Cortex of kidney (tissue), 1 donor: ENCODE results near the gene UNC13D.
"Not testable (repeated sequence)": the region's sequence is repeated elsewhere in the genome, so short reads cannot be mapped to it uniquely, and the experiment has no call there.

ENCODE experiments used
- DNase-seq: peaks from one replicate; lab custom pipeline; 2025; lab: John Stamatoyannopoulos, UW

Gene UNC13D

GRCh38 chr17:75843577-75844529 lies at the start of gene UNC13D:
TSS of gene UNC13D (minus strand) at chr17:75844404. CDS start at chr17:75844337, 67 bp downstream.
- DNase-seq, result no peak

- no peak for DNase-seq
Measured at GRCh38 chr17:75893305-75894048, 49.3 kb upstream of the UNC13D start.

- DNase-seq, result no peak
Measured at GRCh38 chr17:75892556-75893224, 48.5 kb upstream of the UNC13D start.

- DNase-seq, result no peak
Measured at GRCh38 chr17:75891605-75892555, 47.7 kb upstream of the UNC13D start.

GRCh38 chr17:75891022-75891604 lies 46.9 kb upstream of the UNC13D start:
- DNase-seq, result no peak

GRCh38 chr17:75889454-75889853 lies 45.2 kb upstream of the UNC13D start:
- no peak for DNase-seq

GRCh38 chr17:75888484-75888883 lies 44.3 kb upstream of the UNC13D start:
- DNase-seq, result no peak

- not testable (repeated sequence) for DNase-seq
Measured at GRCh38 chr17:75885860-75886259, 41.7 kb upstream of the UNC13D start.

- no peak for DNase-seq
Measured at GRCh38 chr17:75885431-75885830, 41.2 kb upstream of the UNC13D start.

GRCh38 chr17:75881678-75882454 lies 37.7 kb upstream of the UNC13D start:
- DNase-seq, result no peak

GRCh38 chr17:75880266-75880665 lies 36.1 kb upstream of the UNC13D start:
- no peak for DNase-seq

GRCh38 chr17:75878174-75878998 lies 34.2 kb upstream of the UNC13D start, which contains the start of gene TRIM47:
TSS of gene TRIM47 (minus strand) at chr17:75878581. CDS start at chr17:75878548, 33 bp downstream.
- no peak for DNase-seq

- no peak for DNase-seq
Measured at GRCh38 chr17:75877752-75878173, 33.6 kb upstream of the UNC13D start.

GRCh38 chr17:75876938-75877751 lies 32.9 kb upstream of the UNC13D start:
- DNase-seq, result no peak

GRCh38 chr17:75876190-75876937 lies 32.2 kb upstream of the UNC13D start:
- DNase-seq, result no peak

- no peak for DNase-seq
Measured at GRCh38 chr17:75875940-75876189, 31.7 kb upstream of the UNC13D start.

GRCh38 chr17:75875182-75875939 lies 31.2 kb upstream of the UNC13D start:
- no peak for DNase-seq
